AML-193 (cell line): ENCODE measurements around the gene CRB2.
A peak's percentile ranks its signal among the peaks of the same experiment; 100 is the strongest.

Experiments
- DNase-seq, 2 experiments: peaks; one replicate each; lab custom pipeline; 2025; lab: John Stamatoyannopoulos, UW

The CRB2 gene

GRCh38 chr9:123355761-123356431, at the start of gene CRB2:
Gene CRB2 (plus strand): TSS chr9:123356197. CDS start chr9:123356261, 64 bp downstream.
- DNase-seq = no peak

GRCh38 chr9:123309611-123310010, 46.4 kb upstream of the CRB2 start:
- DNase-seq = no peak

- no peak for DNase-seq
These were observed 45.3 kb upstream of the CRB2 start for GRCh38 chr9:123310551-123311249.

GRCh38 chr9:123311250-123311752, 44.7 kb upstream of the CRB2 start:
- DNase-seq = no peak

- no peak for DNase-seq
These were observed 43.6 kb upstream of the CRB2 start for GRCh38 chr9:123312306-123312877.

GRCh38 chr9:123314617-123315016, 41.4 kb upstream of the CRB2 start:
- no peak for DNase-seq

- no peak for DNase-seq
These were observed 40.4 kb upstream of the CRB2 start for GRCh38 chr9:123315635-123316034.

- peak; percentile 75 to 85 for DNase-seq
These were observed 39.8 kb upstream of the CRB2 start for GRCh38 chr9:123316053-123316718.

- no peak for DNase-seq
These were observed 37.8 kb upstream of the CRB2 start for GRCh38 chr9:123318202-123318601.

- DNase-seq = no peak
These were observed 37.0 kb upstream of the CRB2 start for GRCh38 chr9:123318961-123319421.

- no peak for DNase-seq
These were observed 36.3 kb upstream of the CRB2 start for GRCh38 chr9:123319541-123320339.

GRCh38 chr9:123320814-123321213, 35.2 kb upstream of the CRB2 start:
- DNase-seq = no peak

GRCh38 chr9:123321616-123322272, 34.3 kb upstream of the CRB2 start:
- DNase-seq = no peak

GRCh38 chr9:123322273-123323195, 33.5 kb upstream of the CRB2 start:
- no peak for DNase-seq

GRCh38 chr9:123323196-123324013, 32.6 kb upstream of the CRB2 start:
- DNase-seq = no peak

GRCh38 chr9:123324767-123325183, 31.2 kb upstream of the CRB2 start:
- no peak for DNase-seq

- no peak for DNase-seq
These were observed 29.8 kb upstream of the CRB2 start for GRCh38 chr9:123326187-123326586.

GRCh38 chr9:123326662-123327093, 29.3 kb upstream of the CRB2 start:
- DNase-seq = no peak

- DNase-seq = no peak
These were observed 28.3 kb upstream of the CRB2 start for GRCh38 chr9:123327697-123328100.
